BJ (cell line): ENCODE data around the gene PARD3B. TPM values are rescaled to one million over a fixed set of nuclear protein-coding genes. Genes with fewer than 3 reads are reported as not detected.
A peak's percentile ranks its signal among the peaks of the same experiment; 100 is the strongest.

Experiments used
- CTCF ChIA-PET: fragments of 350-600 bp; formaldehyde crosslinking; extraction: SDS; loops from one replicate; lab custom pipeline; 2021; ENCODE audit warnings: antibody characterized with exemption, inconsistent platforms; lab: Yijun Ruan, JAX
- POLR2A ChIA-PET: fragments of 300-600 bp; sonication (Branson Sonifier 250); formaldehyde crosslinking; extraction: SDS; loops from one replicate; lab custom pipeline; 2021; ENCODE audit warnings: antibody characterized with exemption; lab: Charles Lee
- DNase-seq: peaks from one replicate; pipeline ENCODE4 v3.0.0-alpha.2; 2011; ENCODE audit warnings: low read depth
- H3K27me3 ChIP-seq: 2 replicates; pipeline ENCODE4 v1.6.0; 2011; ENCODE audit warnings: low read length; ENCODE audit not compliant: control insufficient read depth, insufficient read depth
- H3K36me3 ChIP-seq: 2 replicates; pipeline ENCODE4 v1.5.1; 2011; ENCODE audit warnings: low read length; ENCODE audit not compliant: control insufficient read depth, insufficient read depth
- H3K4me3 ChIP-seq: 2 replicates; pipeline ENCODE4 v1.5.1; 2011; ENCODE audit warnings: low read depth, mild to moderate bottlenecking, control low read depth, low read length
- CTCF ChIP-seq: IDR thresholded peaks from 2 replicates; pipeline ENCODE4 v1.5.1; 2011; ENCODE audit warnings: low read depth, mild to moderate bottlenecking, control low read depth, inconsistent platforms, low read length, moderate library complexity; ENCODE audit not compliant: insufficient read depth
- polyA plus RNA-seq: library from polyadenylated mRNA; depleted of rRNA; stranded (reverse); fragments of >200 nt; gene quantifications from 2 replicates; pipeline ENCODE4 v1.2.3, GENCODE V29; 2011

Gene PARD3B
- polyA plus RNA-seq, 1 experiment, result 7.1 TPM

DNA sequence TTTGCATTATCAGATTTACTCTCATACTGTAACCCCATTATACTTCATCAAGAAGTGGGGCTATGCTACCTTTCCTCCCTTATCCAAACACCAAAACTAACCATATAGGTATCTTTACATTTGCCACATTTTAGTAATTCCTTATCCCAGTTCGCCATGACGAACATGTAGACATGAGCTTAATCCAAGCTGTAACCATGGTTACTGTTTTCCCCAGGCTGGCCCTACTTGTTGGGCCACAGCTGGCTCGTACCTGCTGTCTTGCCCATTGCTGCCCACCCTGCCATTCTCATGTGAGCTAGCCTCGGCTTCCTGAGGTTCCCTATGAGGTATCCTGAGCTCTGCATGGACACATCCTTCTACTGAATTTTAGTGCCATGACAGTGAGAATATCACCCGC, 117.7 kb downstream of the PARD3B start:
- Histone ChIP-seq H3K27me3 (no peaks in the 10 kb centered on the region), H3K36me3 (no peaks in the 10 kb centered on the region), H3K4me3 (no peak overlapping the region)
- CTCF ChIA-PET, result interaction anchor here (0.6 to 2.1 kb wide), 2 partner anchors 55 to 308 kb away, joined by 3 to 6 read pairs; no protein-coding TSS in a partner anchor
- no peak for DNase-seq
- no peak for TF ChIP-seq CTCF
- POLR2A ChIA-PET, result no interaction called here

DNA sequence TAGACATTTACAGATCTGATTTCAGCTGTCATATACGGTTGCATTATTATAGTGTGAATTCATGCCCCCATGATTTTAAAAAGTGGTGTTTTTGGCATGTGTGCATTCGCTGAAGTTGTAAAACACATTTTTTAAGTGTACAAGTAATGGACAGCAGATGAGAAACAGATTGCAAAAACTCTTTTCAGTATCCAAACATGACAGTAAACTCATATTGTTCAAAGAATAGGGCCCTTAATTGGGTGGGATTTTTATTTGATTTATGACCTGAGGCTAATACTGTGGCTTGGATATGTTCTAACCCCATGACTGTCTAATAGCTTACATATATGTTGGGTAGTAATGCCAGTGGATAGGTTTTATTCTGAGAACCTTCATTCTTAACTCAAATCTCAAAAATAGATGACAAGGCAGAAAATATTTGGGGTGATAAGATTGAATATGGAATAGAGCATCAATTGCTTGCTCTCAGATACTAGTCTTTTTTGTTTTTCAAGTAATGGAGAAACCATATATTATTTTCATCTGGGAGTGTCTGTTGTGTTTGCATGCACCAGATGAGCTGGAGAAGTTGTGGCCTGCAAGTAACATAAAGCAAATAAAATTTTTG, 118.6 kb downstream of the PARD3B start:
- Histone ChIP-seq H3K36me3 (no peaks in the 10 kb centered on the region), H3K27me3 (no peaks in the 10 kb centered on the region), H3K4me3 (no peak overlapping the region)
- POLR2A ChIA-PET, result interaction anchor here (1.2 kb wide), 1 partner anchor 9 kb away, joined by 6 read pairs; no protein-coding TSS in a partner anchor
- CTCF ChIA-PET, result interaction anchor here (0.7 kb wide), 1 partner anchor 120 kb away, joined by 4 read pairs; no protein-coding TSS in a partner anchor
- peak; percentile 40 for DNase-seq
- no peak for TF ChIP-seq CTCF

DNA sequence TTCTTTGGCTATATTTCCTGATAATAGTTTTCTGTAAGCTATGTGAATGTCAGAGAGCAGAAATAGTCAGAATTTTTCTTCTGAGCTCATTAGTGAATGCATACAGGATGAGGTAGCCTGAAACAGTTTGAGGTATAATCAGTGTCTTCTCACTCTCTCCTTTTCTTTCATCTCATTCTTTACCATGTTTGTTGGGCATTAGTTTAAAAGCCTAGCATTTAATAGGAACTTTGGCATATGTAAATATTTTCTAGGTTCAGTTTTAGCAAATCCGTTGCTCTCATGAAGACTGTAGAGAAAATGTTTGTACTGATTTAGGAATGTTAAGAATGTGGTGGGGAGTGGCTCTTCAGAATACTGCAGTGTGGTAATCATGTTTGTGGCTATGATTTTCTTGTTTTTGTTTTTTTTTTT, 119.4 kb downstream of the PARD3B start:
- H3K27me3 ChIP-seq, result no peaks in the 10 kb centered on the region
- no peaks in the 10 kb centered on the region for H3K36me3 ChIP-seq
- CTCF ChIA-PET, result no interaction called here
- POLR2A ChIA-PET, result interaction anchor here (0.6 to 1.2 kb wide), 3 partner anchors 10 to 23 kb away, joined by 3 to 9 read pairs (median 6); no protein-coding TSS in a partner anchor
- H3K4me3 ChIP-seq, result no peak overlapping the region
- peak; percentile 41 for DNase-seq
- TF ChIP-seq CTCF, result no peak

DNA sequence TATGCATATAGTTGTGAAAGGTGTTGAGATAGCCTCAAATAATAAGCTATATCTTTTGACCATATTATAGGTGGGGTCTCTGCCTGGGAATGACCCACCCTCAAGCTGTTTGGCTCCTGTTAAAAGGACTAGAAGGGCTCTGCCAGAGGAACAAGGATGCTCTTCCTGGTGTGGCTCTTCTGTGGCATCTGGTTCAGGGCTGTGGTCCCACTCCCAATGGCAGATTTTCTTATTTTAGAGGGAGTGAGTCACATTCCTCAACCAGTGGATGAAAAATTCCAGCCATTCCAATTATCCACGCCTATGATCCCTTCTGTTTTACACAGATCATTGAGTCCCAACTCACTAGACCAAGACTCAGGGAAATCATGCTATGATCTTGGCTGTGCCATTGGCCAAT, 119.9 kb downstream of the PARD3B start:
- CTCF ChIA-PET, result no interaction called here
- H3K27me3 ChIP-seq, result no peaks in the 10 kb centered on the region
- DNase-seq, result peak; percentile 67
- H3K4me3 ChIP-seq, result no peak overlapping the region
- H3K36me3 ChIP-seq, result no peaks in the 10 kb centered on the region
- POLR2A ChIA-PET, result interaction anchor here (0.6 to 1.1 kb wide), 2 partner anchors 15 to 22 kb away, joined by 3 to 9 read pairs; no protein-coding TSS in a partner anchor
- no peak for TF ChIP-seq CTCF

DNA sequence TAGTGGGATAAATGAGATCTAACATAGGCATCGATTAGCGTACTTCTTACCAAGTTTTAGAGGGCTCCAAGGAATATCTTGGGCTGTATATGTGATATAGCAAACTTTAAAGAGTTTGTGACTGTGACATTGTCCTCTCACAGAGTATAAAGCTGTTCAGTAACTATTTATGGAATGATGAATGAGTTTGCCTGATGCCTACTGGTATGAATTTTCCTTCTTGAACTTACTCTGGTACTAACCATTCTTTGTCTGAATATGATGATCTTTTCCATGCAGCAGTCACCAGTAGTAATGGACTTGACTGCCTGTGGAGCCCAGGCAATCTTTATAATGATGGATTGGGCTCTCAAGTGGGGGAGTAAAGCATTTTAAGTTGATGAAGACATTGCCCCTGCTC, 120.5 kb downstream of the PARD3B start:
- Histone ChIP-seq H3K4me3 (no peak overlapping the region), H3K36me3 (no peaks in the 10 kb centered on the region), H3K27me3 (no peaks in the 10 kb centered on the region)
- DNase-seq, result no peak
- TF ChIP-seq CTCF, result no peak
- POLR2A ChIA-PET, result no interaction called here
- CTCF ChIA-PET, result no interaction called here
